H1 (cell line): ENCODE results near the gene RFXAP. TPM values are rescaled to one million over a fixed set of nuclear protein-coding genes. Genes with fewer than 3 reads are reported as not detected.

ENCODE experiments used
- CTCF ChIA-PET: fragments of 300-600 bp; sonication (Branson Sonifier 250); formaldehyde crosslinking; loops from one replicate; lab custom pipeline; 2021; ENCODE audit not compliant: partially characterized antibody; lab: Charles Lee
- POLR2A ChIA-PET: fragments of 300-600 bp; sonication (Branson Sonifier 250); formaldehyde crosslinking; loops from one replicate; lab custom pipeline; 2021; ENCODE audit warnings: inconsistent platforms; ENCODE audit not compliant: partially characterized antibody; lab: Charles Lee
- DNase-seq, 2 experiments: peaks; one replicate each; pipeline versions ENCODE4 v3.0.0 to v3.0.0-alpha.2; 2010 to 2022; ENCODE audit warnings: low spot score in 2 of 2, low read depth in 1 of 2, mixed read lengths in 1 of 2
- FAIRE-seq: peaks from 2 replicates; lab custom pipeline; 2011; peaks lifted over from hg19 to GRCh38; lab: Jason Lieb, UNC
- H2AFZ ChIP-seq: 2 replicates; pipeline ENCODE4 v1.8.1; 2012; ENCODE audit warnings: low read length, inconsistent platforms
- H2AK5ac ChIP-seq: 2 replicates; pipeline ENCODE4 v1.6.1; 2013; ENCODE audit warnings: low read depth, low read length
- H2BK120ac ChIP-seq: replicated peaks from 2 replicates; pipeline ENCODE3; 2013; ENCODE audit warnings: low read depth, low read length, inconsistent platforms
- H2BK12ac ChIP-seq: 2 replicates; pipeline ENCODE4 v1.6.1; 2013; ENCODE audit warnings: low read depth, low read length
- H2BK15ac ChIP-seq: 2 replicates; pipeline ENCODE4 v1.6.1; 2013; ENCODE audit warnings: low read length
- H2BK20ac ChIP-seq: 2 replicates; pipeline ENCODE4 v1.6.1; 2013; ENCODE audit warnings: low read length
- H2BK5ac ChIP-seq: 2 replicates; pipeline ENCODE4 v1.6.1; 2013; ENCODE audit warnings: low read depth, low read length
- H3K14ac ChIP-seq: 2 replicates; pipeline ENCODE4 v1.6.1; 2013; ENCODE audit warnings: inconsistent platforms; ENCODE audit not compliant: insufficient read length
- H3K18ac ChIP-seq: 2 replicates; pipeline ENCODE4 v1.6.1; 2013; ENCODE audit warnings: low read length; ENCODE audit errors: extremely low read depth
- H3K23ac ChIP-seq: 2 replicates; pipeline ENCODE4 v1.6.1; 2013; ENCODE audit warnings: inconsistent platforms; ENCODE audit not compliant: insufficient read length
- H3K23me2 ChIP-seq: 2 replicates; pipeline ENCODE4 v1.6.1; 2013; ENCODE audit warnings: low read depth, low read length
- H3K27ac ChIP-seq: 2 replicates; pipeline ENCODE4 v1.6.1; 2011; ENCODE audit warnings: low read depth, low read length, inconsistent platforms
- H3K27me3 ChIP-seq, 4 experiments: replicated peaks in 1 of 4; 1 replicate in 1 of 4; 2 replicates in 3 of 4; pipeline versions ENCODE4 v1.6.1 to v1.8.1; 2011 to 2013; ENCODE audit warnings: low read length in 3 of 4, mild to moderate bottlenecking in 3 of 4, inconsistent platforms in 2 of 4, mixed read lengths in 2 of 4, moderate library complexity in 1 of 4; ENCODE audit not compliant: control insufficient read depth in 3 of 4, insufficient read depth in 3 of 4; ENCODE audit errors: extremely low read depth in 1 of 4
- H3K36me3 ChIP-seq, 4 experiments: 2 replicates each; pipeline versions ENCODE4 v1.6.1 to v1.8.1; 2011 to 2013; ENCODE audit warnings: mild to moderate bottlenecking in 4 of 4, low read length in 3 of 4, moderate library complexity in 2 of 4, control low read depth in 1 of 4, inconsistent platforms in 1 of 4; ENCODE audit not compliant: insufficient read depth in 4 of 4, control insufficient read depth in 2 of 4
- H3K4ac ChIP-seq: replicated peaks from 2 replicates; pipeline ENCODE3; 2013; ENCODE audit warnings: low read length, low read depth, mixed read lengths, inconsistent platforms; ENCODE audit not compliant: insufficient read length
- H3K4me1 ChIP-seq, 4 experiments: replicated peaks in 1 of 4; 1 replicate in 1 of 4; 2 replicates in 3 of 4; pipeline versions ENCODE4 v1.6.1 to v1.8.1; 2011 to 2013; ENCODE audit warnings: low read length in 3 of 4, inconsistent platforms in 2 of 4, mixed read lengths in 1 of 4; ENCODE audit not compliant: insufficient read depth in 4 of 4, control insufficient read depth in 3 of 4
- H3K4me2 ChIP-seq, 2 experiments: 2 replicates each; pipeline versions ENCODE4 v1.6.1 to v1.8.1; 2011 to 2013; ENCODE audit warnings: low read depth in 2 of 2, low read length in 2 of 2, control low read depth in 1 of 2, inconsistent platforms in 1 of 2, mild to moderate bottlenecking in 1 of 2; ENCODE audit not compliant: insufficient read depth in 1 of 2
- H3K4me3 ChIP-seq, 4 experiments: fragments of 200-600, 300-600 bp in 1 of 4; sonication (generic), shearing (Covaris generic), sonication (Bioruptor Twin) in 1 of 4; 2 replicates each; pipeline versions ENCODE4 v1.5.1 to v1.8.1; 2011 to 2016; ENCODE audit warnings: low read length in 4 of 4, low read depth in 3 of 4, control low read depth in 2 of 4, inconsistent platforms in 2 of 4, mild to moderate bottlenecking in 2 of 4, mixed read lengths in 1 of 4, moderate library complexity in 1 of 4; ENCODE audit not compliant: insufficient read depth in 2 of 4; ENCODE audit errors: extremely low read depth in 1 of 4
- H3K56ac ChIP-seq: replicated peaks from 2 replicates; pipeline ENCODE3; 2013; ENCODE audit warnings: low read depth, mild to moderate bottlenecking, mixed read lengths, low read length, inconsistent platforms; ENCODE audit not compliant: insufficient read length
- H3K79me1 ChIP-seq: 2 replicates; pipeline ENCODE4 v1.6.1; 2013; ENCODE audit warnings: low read depth, low read length, control low read depth
- H3K79me2 ChIP-seq, 2 experiments: 2 replicates each; pipeline versions ENCODE4 v1.6.1 to v1.8.1; 2012 to 2013; ENCODE audit warnings: low read length in 2 of 2, mild to moderate bottlenecking in 2 of 2, inconsistent platforms in 1 of 2; ENCODE audit not compliant: insufficient read depth in 2 of 2, control insufficient read depth in 1 of 2
- H3K9ac ChIP-seq, 4 experiments: replicated peaks in 1 of 4; 1 replicate in 1 of 4; 2 replicates in 3 of 4; pipeline versions ENCODE4 v1.6.1 to v1.8.1; 2011 to 2013; ENCODE audit warnings: low read depth in 3 of 4, low read length in 3 of 4, control low read depth in 2 of 4, mild to moderate bottlenecking in 2 of 4, moderate library complexity in 2 of 4, inconsistent platforms in 1 of 4; ENCODE audit errors: extremely low read depth in 1 of 4
- H3K9me3 ChIP-seq, 2 experiments: 2 replicates each; pipeline versions ENCODE4 v1.6.1 to v1.8.1; 2012 to 2013; ENCODE audit warnings: mild to moderate bottlenecking in 2 of 2, moderate library complexity in 2 of 2, control low read depth in 1 of 2, inconsistent platforms in 1 of 2, low read depth in 1 of 2, low read length in 1 of 2, mixed read lengths in 1 of 2; ENCODE audit not compliant: insufficient read depth in 2 of 2
- H4K20me1 ChIP-seq, 2 experiments: replicated peaks in 1 of 2; 2 replicates each; pipeline versions ENCODE3 to v1.8.1; 2011 to 2013; ENCODE audit warnings: inconsistent platforms in 2 of 2, low read length in 2 of 2, mild to moderate bottlenecking in 1 of 2; ENCODE audit not compliant: insufficient read depth in 2 of 2, control insufficient read depth in 1 of 2
- H4K5ac ChIP-seq: 2 replicates; pipeline ENCODE4 v1.6.1; 2013; ENCODE audit warnings: low read length, low read depth, mixed read lengths, inconsistent platforms; ENCODE audit not compliant: insufficient read length
- H4K8ac ChIP-seq: 2 replicates; pipeline ENCODE4 v1.8.0; 2013; ENCODE audit warnings: mild to moderate bottlenecking, moderate library complexity, low read length, inconsistent platforms; ENCODE audit not compliant: insufficient read depth; ENCODE audit errors: extremely low read depth
- H4K91ac ChIP-seq: replicated peaks from 2 replicates; pipeline ENCODE3; 2013; ENCODE audit warnings: low read length, mixed read lengths, inconsistent platforms; ENCODE audit not compliant: insufficient read length
- ATF3 ChIP-seq: IDR thresholded peaks from 2 replicates; pipeline ENCODE4 v1.6.1; 2011; ENCODE audit warnings: low read depth, mild to moderate bottlenecking, low read length; ENCODE audit not compliant: insufficient read depth
- CHD1 ChIP-seq: IDR thresholded peaks from 2 replicates; pipeline ENCODE4 v1.6.1; 2012; ENCODE audit warnings: low read depth, low read length, improper control_type of control experiment
- NANOG ChIP-seq: IDR thresholded peaks from 2 replicates; pipeline ENCODE4 v1.6.1; 2011; ENCODE audit warnings: low read length, low read depth, mild to moderate bottlenecking, inconsistent platforms; ENCODE audit not compliant: insufficient read depth, poor library complexity, severe bottlenecking
- POLR2A ChIP-seq, 2 experiments: IDR thresholded peaks; 1 replicate in 1 of 2; 2 replicates in 1 of 2; pipeline ENCODE4 v1.6.1; 2011; ENCODE audit warnings: low read depth in 2 of 2, low read length in 2 of 2, mild to moderate bottlenecking in 2 of 2; ENCODE audit errors: control extremely low read depth in 1 of 2
- POU5F1 ChIP-seq: IDR thresholded peaks from 2 replicates; pipeline ENCODE4 v1.6.1; 2011; ENCODE audit warnings: low read depth, mild to moderate bottlenecking, low read length, moderate library complexity
- RAD21 ChIP-seq, 2 experiments: IDR thresholded peaks in 1 of 2; conservative IDR thresholded peaks in 1 of 2; 2 replicates each; pipeline ENCODE4 v1.6.1; 2011; ENCODE audit warnings: low read depth in 2 of 2, low read length in 2 of 2, improper control_type of control experiment in 1 of 2, inconsistent platforms in 1 of 2, mild to moderate bottlenecking in 1 of 2, moderate library complexity in 1 of 2
- SIX5 ChIP-seq: IDR thresholded peaks from 2 replicates; pipeline ENCODE4 v1.6.1; 2011; ENCODE audit warnings: mild to moderate bottlenecking, low read depth, low read length
- SRF ChIP-seq: IDR thresholded peaks from 2 replicates; pipeline ENCODE4 v1.6.1; 2011; ENCODE audit warnings: mild to moderate bottlenecking, low read depth, low read length, moderate library complexity
- TAF7 ChIP-seq: optimal IDR thresholded peaks from 2 replicates; pipeline ENCODE3; 2011; ENCODE audit warnings: low read depth, mild to moderate bottlenecking, inconsistent platforms, low read length, moderate library complexity, borderline replicate concordance
- WGBS, 2 experiments: shearing (Covaris generic) in 1 of 2; methylation state at CpG; one replicate each; pipeline versions ENCODE4 v1.1.6 to v1.1.7; 2013 to 2015; ENCODE audit warnings: low lambda C conversion rate in 2 of 2, mixed read lengths in 2 of 2, inconsistent platforms in 1 of 2, low coverage in 1 of 2, missing lambda C conversion rate in 1 of 2; ENCODE audit not compliant: insufficient replicate concordance in 2 of 2, insufficient coverage in 1 of 2, insufficient read length in 1 of 2; ENCODE audit errors: extremely low coverage in 1 of 2, missing lambda C conversion rate in 1 of 2; 5-methylcytosine and 5-hydroxymethylcytosine counted together
- polyA plus RNA-seq, 7 experiments: library from polyadenylated mRNA; depleted of rRNA in 3 of 7; stranded (reverse) in 5 of 7; unstranded in 2 of 7; fragments of >200 nt in 5 of 7; fragments of 200-250 nt in 2 of 7; gene quantifications; 1 replicate in 5 of 7; 2 replicates in 1 of 7; 4 replicates in 1 of 7; pipeline versions ENCODE4 v1.2.1 to v1.2.3, GENCODE V29; 2011 to 2013; ENCODE audit warnings: missing spikeins in 2 of 7, mixed read lengths in 2 of 7
- total RNA-seq: library from RNA; stranded (reverse); fragmentation: NEBNext Ultra II Directional; extraction: Animal tissue kit (Norgen Biotek cat#: 25700); gene quantifications from 2 replicates; pipeline ENCODE4 v1.2.1, GENCODE V29; 2021
- TF ChIP-seq, protein P1 (sequence below), 3 experiments: IDR thresholded peaks; 1 replicate in 2 of 3; 2 replicates in 1 of 3; pipeline versions ENCODE4 v1.5.1 to v1.6.1; 2011; ENCODE audit warnings: low read length in 3 of 3, mild to moderate bottlenecking in 3 of 3, inconsistent platforms in 2 of 3, low read depth in 1 of 3, moderate library complexity in 1 of 3; ENCODE audit not compliant: insufficient read depth in 1 of 3; ENCODE audit errors: control extremely low read depth in 1 of 3

RFXAP gene
- total and polyA plus RNA-seq, 2 of the 8 experiments (the other 6 are each of a cell fraction or from before 2014, with no cell fraction given), result 5.2 to 11.5 TPM

DNA sequence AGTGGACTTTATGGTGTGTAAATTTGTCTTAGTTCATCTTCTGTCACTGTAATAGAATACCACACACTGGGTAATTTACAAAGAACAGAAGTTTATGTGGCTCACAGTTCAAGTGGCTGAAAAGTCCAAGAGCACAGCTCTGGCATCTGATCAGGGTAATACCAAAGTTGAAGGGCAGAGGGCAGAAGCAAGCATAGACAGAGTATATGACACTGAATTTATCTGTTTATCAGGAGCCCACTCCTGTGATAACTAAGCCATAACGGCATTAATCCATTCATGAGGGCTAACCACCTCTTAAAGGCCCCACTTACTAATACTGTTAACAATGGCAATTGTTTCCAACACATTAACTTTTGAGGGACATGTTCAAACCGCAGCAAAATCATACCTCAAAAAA is 4.0 kb upstream of the RFXAP start:
- no peak overlapping the region for H3K56ac ChIP-seq
- no peak overlapping the region for H2BK5ac ChIP-seq
- no peak overlapping the region for H2AK5ac ChIP-seq
- no peak overlapping the region for H4K91ac ChIP-seq
- H3K18ac ChIP-seq, result no peak overlapping the region
- H3K27ac ChIP-seq, result no peak overlapping the region
- H3K36me3 ChIP-seq, result no peaks in the 10 kb centered on the region
- peaks cover 0 to 1% of the 10 kb centered on the region in 2 experiments; a peak in 1 of 4 replicates for H3K79me2 ChIP-seq
- H3K27me3 ChIP-seq, result no peaks in the 10 kb centered on the region
- H3K4me1 ChIP-seq, result peaks cover 0 to 9% (median 4%) of the 10 kb centered on the region in 4 experiments; a peak in 4 of 7 replicates
- H3K4ac ChIP-seq, result no peak overlapping the region
- no peak overlapping the region for H2BK120ac ChIP-seq
- CTCF ChIA-PET, result interaction anchor here (0.6 to 2.8 kb wide), 23 partner anchors 9 to 357 kb away, joined by 3 to 22 read pairs (median 3); no protein-coding TSS in a partner anchor
- no peaks in the 10 kb centered on the region for H3K9me3 ChIP-seq
- DNase-seq (no peak), FAIRE-seq (no peak)
- no peak overlapping the region for H4K8ac ChIP-seq
- WGBS, 2 experiments, result 85% methylated on average over 2 of the region's 2 CpGs; no CpG with 5 or more reads in 1 of the 2 experiments
- no peaks in the 10 kb centered on the region for H4K20me1 ChIP-seq
- POLR2A ChIA-PET, result interaction anchor here (0.6 kb wide), 1 partner anchor 827 kb away, joined by 3 read pairs; no protein-coding TSS in a partner anchor
- H3K9ac ChIP-seq, result no peak overlapping the region
- no peak overlapping the region for H3K23ac ChIP-seq
- H2BK15ac ChIP-seq, result no peak overlapping the region
- no peak overlapping the region for H2BK20ac ChIP-seq
- no peak overlapping the region for H4K5ac ChIP-seq
- no peak overlapping the region for H2BK12ac ChIP-seq
- H3K23me2 ChIP-seq, result peaks cover 9% of the 10 kb centered on the region
- H3K79me1 ChIP-seq, result 0 out of 2 replicates have a peak, but pooled peaks cover 2% of the 10 kb centered on the region
- H2AFZ ChIP-seq, result no peak overlapping the region
- no peak overlapping the region for H3K4me3 ChIP-seq
- no peak overlapping the region for H3K4me2 ChIP-seq
- no peak overlapping the region for H3K14ac ChIP-seq
- TF ChIP-seq TAF7 (no peak), RAD21 (IDR thresholded peaks at IDR 0.05 in 1 of 2, conservative IDR thresholded peaks at IDR 0.05 in 1 of 2; ENCODE audit: low read depth in 2 of 2, low read length in 2 of 2) (peak; percentile 37 to 42; a peak in 3 of 4 replicates), ATF3 (no peak), SRF (no peak), POU5F1 (no peak), SIX5 (no peak), CHD1 (no peak), POLR2A (IDR thresholded peaks at IDR 0.05; ENCODE audit: control extremely low read depth in 1 of 2, low read depth in 2 of 2, low read length in 2 of 2) (no peak), NANOG (no peak)
- TF ChIP-seq, protein P1, sequence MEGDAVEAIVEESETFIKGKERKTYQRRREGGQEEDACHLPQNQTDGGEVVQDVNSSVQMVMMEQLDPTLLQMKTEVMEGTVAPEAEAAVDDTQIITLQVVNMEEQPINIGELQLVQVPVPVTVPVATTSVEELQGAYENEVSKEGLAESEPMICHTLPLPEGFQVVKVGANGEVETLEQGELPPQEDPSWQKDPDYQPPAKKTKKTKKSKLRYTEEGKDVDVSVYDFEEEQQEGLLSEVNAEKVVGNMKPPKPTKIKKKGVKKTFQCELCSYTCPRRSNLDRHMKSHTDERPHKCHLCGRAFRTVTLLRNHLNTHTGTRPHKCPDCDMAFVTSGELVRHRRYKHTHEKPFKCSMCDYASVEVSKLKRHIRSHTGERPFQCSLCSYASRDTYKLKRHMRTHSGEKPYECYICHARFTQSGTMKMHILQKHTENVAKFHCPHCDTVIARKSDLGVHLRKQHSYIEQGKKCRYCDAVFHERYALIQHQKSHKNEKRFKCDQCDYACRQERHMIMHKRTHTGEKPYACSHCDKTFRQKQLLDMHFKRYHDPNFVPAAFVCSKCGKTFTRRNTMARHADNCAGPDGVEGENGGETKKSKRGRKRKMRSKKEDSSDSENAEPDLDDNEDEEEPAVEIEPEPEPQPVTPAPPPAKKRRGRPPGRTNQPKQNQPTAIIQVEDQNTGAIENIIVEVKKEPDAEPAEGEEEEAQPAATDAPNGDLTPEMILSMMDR (IDR thresholded peaks at IDR 0.05; ENCODE audit: control extremely low read depth in 1 of 3, insufficient read depth in 1 of 3, low read depth in 1 of 3, low read length in 3 of 3), result peak in 2 of 3 experiments; percentile 41 to 54; a peak in 3 of 4 replicates
